NB4 (cell line): ENCODE measurements around the gene ATXN3.

Source experiments
- CTCF ChIP-seq: IDR thresholded peaks from one replicate; pipeline ENCODE4 v1.5.1; 2012; ENCODE audit warnings: low read depth, low read length
- POLR2A ChIP-seq: IDR thresholded peaks from 2 replicates; pipeline ENCODE4 v1.6.1; 2011; ENCODE audit warnings: mild to moderate bottlenecking; ENCODE audit not compliant: insufficient read length; ENCODE audit errors: extremely low read depth

DNA sequence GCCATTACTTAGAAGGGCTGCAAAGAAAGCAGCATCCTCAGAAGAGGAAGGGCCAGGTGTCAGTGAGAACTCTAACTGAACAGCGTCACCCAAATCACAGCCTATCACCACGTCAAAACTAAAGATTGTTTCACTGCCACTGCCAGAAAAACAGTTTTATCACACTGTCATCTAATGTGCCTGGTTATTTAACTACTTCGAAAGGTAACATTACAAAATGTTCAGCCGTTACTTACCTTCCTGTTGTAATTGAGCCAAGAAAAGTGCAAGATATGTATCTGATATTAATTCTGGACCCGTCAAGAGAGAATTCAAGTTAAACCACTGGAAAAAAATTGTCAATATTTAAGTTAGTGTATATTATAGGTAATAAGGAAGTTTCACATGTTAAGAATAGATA lies 17.9 kb downstream of the ATXN3 start:
- no peak for TF ChIP-seq CTCF
- no peak for TF ChIP-seq POLR2A
